Upper lobe of left lung (tissue), 6 donors: Measurements from ENCODE around the gene GARRE1. TPM values are rescaled to one million over a fixed set of nuclear protein-coding genes. Genes with fewer than 3 reads are reported as not detected.

Experiments used
- ATAC-seq, 2 donors: fragments of 200-7000 bp; cut with Tn5 transposase; one replicate each; pipeline ENCODE4 v1.9.1; 2022; ENCODE audit warnings: mild to moderate bottlenecking in 2 of 2, moderate library complexity in 2 of 2; ENCODE audit not compliant: low FRiP score in 2 of 2
- DNase-seq, 2 donors: peaks; one replicate each; pipeline ENCODE4 v3.0.0-alpha.2; 2019 to 2020
- H3K27ac ChIP-seq, 4 donors: fragments of 200-600 bp; sonication (generic); one replicate each; pipeline ENCODE4 v1.5.1; 2016 to 2019
- H3K27me3 ChIP-seq, 4 donors: fragments of 200-600 bp; sonication (generic); one replicate each; pipeline ENCODE4 v1.5.1; 2017 to 2019
- H3K36me3 ChIP-seq, 4 donors: fragments of 200-600 bp; sonication (generic); one replicate each; pipeline ENCODE4 v1.5.1; 2016 to 2019
- H3K4me1 ChIP-seq, 4 donors: fragments of 200-600 bp; sonication (generic); one replicate each; pipeline ENCODE4 v1.5.1; 2018 to 2019
- H3K4me3 ChIP-seq, 4 donors: fragments of 200-600 bp; sonication (generic); one replicate each; pipeline ENCODE4 v1.5.1; 2017 to 2019; ENCODE audit warnings: mild to moderate bottlenecking in 2 of 4, moderate library complexity in 1 of 4
- H3K9me3 ChIP-seq, 4 donors: fragments of 200-600 bp; sonication (generic); one replicate each; pipeline ENCODE4 v1.5.1; 2018 to 2019
- CTCF ChIP-seq, 6 experiments: fragments of 450-650 bp in 4 of 6; fragments of 200-600 bp in 2 of 6; sonication (generic) in 2 of 6; IDR thresholded peaks; one replicate each; pipeline ENCODE4 v1.5.1; 2016 to 2019; ENCODE audit warnings: antibody characterized with exemption in 6 of 6
- EP300 ChIP-seq, 4 donors: sonication (generic); formaldehyde crosslinking; IDR thresholded peaks; one replicate each; pipeline ENCODE4 v1.5.1; 2017; ENCODE audit warnings: antibody characterized with exemption in 4 of 4, control low read depth in 2 of 4
- POLR2A ChIP-seq, 4 donors: fragments of 450-650 bp; IDR thresholded peaks; one replicate each; pipeline ENCODE4 v1.5.1; 2016 to 2017; ENCODE audit warnings: antibody characterized with exemption in 4 of 4, mild to moderate bottlenecking in 2 of 4
- POLR2AphosphoS5 ChIP-seq, 2 donors: sonication (generic); formaldehyde crosslinking; IDR thresholded peaks; one replicate each; pipeline ENCODE4 v1.5.1; 2017; ENCODE audit warnings: antibody characterized with exemption in 2 of 2
- WGBS, 2 donors: methylation state at CpG; one replicate each; pipeline ENCODE4 v1.1.5; 2017 to 2018; 5-methylcytosine and 5-hydroxymethylcytosine counted together
- total RNA-seq, 6 donors: library from RNA; depleted of rRNA in 4 of 6; stranded (reverse); fragments of >200 nt in 4 of 6; gene quantifications; one replicate each; pipeline versions ENCODE4 v1.1.0 to v1.2.1, GENCODE V29; 2016 to 2021
- donor health status: DM: no; HTN: no; CAD: no; lungs with moderate emphysema.
- donor health status: DM: no; HTN: yes; CAD: no; lungs with severe emphysema.

The GARRE1 gene
- total RNA-seq, 6 donors from 2014 or later = 18.2 to 36.7 (median 28.1) TPM

DNA sequence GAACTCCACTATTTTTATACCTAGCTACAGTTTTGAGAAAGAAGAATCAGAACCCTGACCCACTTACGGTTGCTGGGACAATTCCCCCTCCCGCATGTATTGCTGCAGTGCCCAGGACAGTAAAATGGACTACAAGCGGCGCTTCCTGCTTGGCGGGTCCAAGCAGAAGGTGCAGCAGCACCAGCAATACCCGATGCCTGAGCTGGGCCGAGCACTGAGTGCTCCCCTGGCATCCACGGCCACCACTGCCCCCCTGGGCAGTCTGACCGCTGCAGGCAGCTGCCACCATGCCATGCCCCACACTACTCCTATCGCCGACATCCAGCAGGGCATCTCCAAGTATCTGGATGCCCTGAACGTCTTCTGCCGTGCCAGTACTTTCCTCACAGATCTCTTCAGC is 46.0 kb downstream of the GARRE1 start:
- no peaks in the 10 kb centered on the region for H3K27me3 ChIP-seq
- ATAC-seq (no peak), DNase-seq (peak in 1 of 2 donors; percentile 34)
- TF ChIP-seq EP300 (IDR thresholded peaks at IDR 0.05) = no peak
- no peak for TF ChIP-seq POLR2A (IDR thresholded peaks at IDR 0.05)
- TF ChIP-seq CTCF (IDR thresholded peaks at IDR 0.05) = no peak
- TF ChIP-seq POLR2AphosphoS5 (IDR thresholded peaks at IDR 0.05) = no peak
- no peak overlapping the region for H3K27ac ChIP-seq
- H3K36me3 ChIP-seq = peaks cover 3 to 47% (median 16%) of the 10 kb centered on the region in 4 donors
- WGBS, 2 donors = 96 to 99% methylated on average over 11 to 13 of the region's 13 CpGs
- H3K4me3 ChIP-seq = no peak overlapping the region
- H3K9me3 ChIP-seq = no peaks in the 10 kb centered on the region
- H3K4me1 ChIP-seq = peaks cover 0 to 4% (median 2%) of the 10 kb centered on the region in 4 donors

GRCh38 chr19:34300962-34301361 is 46.6 kb downstream of the GARRE1 start:
- H3K4me1 ChIP-seq = peaks cover 2 to 6% (median 5%) of the 10 kb centered on the region in 4 donors
- no peak overlapping the region for H3K4me3 ChIP-seq
- no peaks in the 10 kb centered on the region for H3K27me3 ChIP-seq
- H3K9me3 ChIP-seq = no peaks in the 10 kb centered on the region
- no peak for ATAC-seq
- 97 to 98% methylated on average over 3 of the region's 3 CpGs for WGBS, 2 donors
- peaks cover 3 to 52% (median 16%) of the 10 kb centered on the region in 4 donors for H3K36me3 ChIP-seq
- no peak overlapping the region for H3K27ac ChIP-seq
- no peak for TF ChIP-seq POLR2AphosphoS5 (IDR thresholded peaks at IDR 0.05)
- no peak for TF ChIP-seq CTCF (IDR thresholded peaks at IDR 0.05)
- TF ChIP-seq POLR2A (IDR thresholded peaks at IDR 0.05) = no peak
- TF ChIP-seq EP300 (IDR thresholded peaks at IDR 0.05) = no peak
- no peak for DNase-seq

Other genes starting within 250 kb of the GARRE1 start
- gene LSM14A, start 82.0 kb upstream of the GARRE1 start, total RNA-seq = 100 to 1,000 TPM in 2 of 6 donors, 10 to 100 TPM in 4; 85.2 to 212 (median 96.3) TPM
- gene GPI, start 110.6 kb downstream of the GARRE1 start, total RNA-seq = 100 to 1,000 TPM in 4 of 6 donors, 10 to 100 TPM in 2; 90.4 to 198 (median 128) TPM
- gene PDCD2L, start 149.8 kb downstream of the GARRE1 start, total RNA-seq = 10 to 100 TPM in 3 of 6 donors, 1 to 10 TPM in 3; 3.2 to 35.6 (median 9.5) TPM
- gene UBA2, start 173.8 kb downstream of the GARRE1 start, total RNA-seq = 100 to 1,000 TPM in 1 of 6 donors, 10 to 100 TPM in 5; 40.3 to 107 (median 61.3) TPM
- gene WTIP, start 227.2 kb downstream of the GARRE1 start, total RNA-seq = 10 to 100 TPM; 18.7 to 93.3 (median 56.9) TPM